H1 (cell line): ENCODE results near the gene TRIM38. TPM values are rescaled to one million over a fixed set of nuclear protein-coding genes. Genes with fewer than 3 reads are reported as not detected.

Experiments
- CTCF ChIA-PET: fragments of 300-600 bp; sonication (Branson Sonifier 250); formaldehyde crosslinking; loops from one replicate; lab custom pipeline; 2021; ENCODE audit not compliant: partially characterized antibody; lab: Charles Lee
- POLR2A ChIA-PET: fragments of 300-600 bp; sonication (Branson Sonifier 250); formaldehyde crosslinking; loops from one replicate; lab custom pipeline; 2021; ENCODE audit warnings: inconsistent platforms; ENCODE audit not compliant: partially characterized antibody; lab: Charles Lee
- DNase-seq, 2 experiments: peaks; one replicate each; pipeline versions ENCODE4 v3.0.0 to v3.0.0-alpha.2; 2010 to 2022; ENCODE audit warnings: low spot score in 2 of 2, low read depth in 1 of 2, mixed read lengths in 1 of 2
- FAIRE-seq: peaks from 2 replicates; lab custom pipeline; 2011; peaks lifted over from hg19 to GRCh38; lab: Jason Lieb, UNC
- H2AFZ ChIP-seq: 2 replicates; pipeline ENCODE4 v1.8.1; 2012; ENCODE audit warnings: low read length, inconsistent platforms
- H2AK5ac ChIP-seq: 2 replicates; pipeline ENCODE4 v1.6.1; 2013; ENCODE audit warnings: low read depth, low read length
- H2BK120ac ChIP-seq: replicated peaks from 2 replicates; pipeline ENCODE3; 2013; ENCODE audit warnings: low read depth, low read length, inconsistent platforms
- H2BK12ac ChIP-seq: 2 replicates; pipeline ENCODE4 v1.6.1; 2013; ENCODE audit warnings: low read depth, low read length
- H2BK15ac ChIP-seq: 2 replicates; pipeline ENCODE4 v1.6.1; 2013; ENCODE audit warnings: low read length
- H2BK20ac ChIP-seq: 2 replicates; pipeline ENCODE4 v1.6.1; 2013; ENCODE audit warnings: low read length
- H2BK5ac ChIP-seq: 2 replicates; pipeline ENCODE4 v1.6.1; 2013; ENCODE audit warnings: low read depth, low read length
- H3K14ac ChIP-seq: 2 replicates; pipeline ENCODE4 v1.6.1; 2013; ENCODE audit warnings: inconsistent platforms; ENCODE audit not compliant: insufficient read length
- H3K18ac ChIP-seq: 2 replicates; pipeline ENCODE4 v1.6.1; 2013; ENCODE audit warnings: low read length; ENCODE audit errors: extremely low read depth
- H3K23ac ChIP-seq: 2 replicates; pipeline ENCODE4 v1.6.1; 2013; ENCODE audit warnings: inconsistent platforms; ENCODE audit not compliant: insufficient read length
- H3K23me2 ChIP-seq: 2 replicates; pipeline ENCODE4 v1.6.1; 2013; ENCODE audit warnings: low read depth, low read length
- H3K27ac ChIP-seq: 2 replicates; pipeline ENCODE4 v1.6.1; 2011; ENCODE audit warnings: low read depth, low read length, inconsistent platforms
- H3K27me3 ChIP-seq, 4 experiments: replicated peaks in 1 of 4; 1 replicate in 1 of 4; 2 replicates in 3 of 4; pipeline versions ENCODE4 v1.6.1 to v1.8.1; 2011 to 2013; ENCODE audit warnings: low read length in 3 of 4, mild to moderate bottlenecking in 3 of 4, inconsistent platforms in 2 of 4, mixed read lengths in 2 of 4, moderate library complexity in 1 of 4; ENCODE audit not compliant: control insufficient read depth in 3 of 4, insufficient read depth in 3 of 4; ENCODE audit errors: extremely low read depth in 1 of 4
- H3K36me3 ChIP-seq, 4 experiments: 2 replicates each; pipeline versions ENCODE4 v1.6.1 to v1.8.1; 2011 to 2013; ENCODE audit warnings: mild to moderate bottlenecking in 4 of 4, low read length in 3 of 4, moderate library complexity in 2 of 4, control low read depth in 1 of 4, inconsistent platforms in 1 of 4; ENCODE audit not compliant: insufficient read depth in 4 of 4, control insufficient read depth in 2 of 4
- H3K4ac ChIP-seq: replicated peaks from 2 replicates; pipeline ENCODE3; 2013; ENCODE audit warnings: low read length, low read depth, mixed read lengths, inconsistent platforms; ENCODE audit not compliant: insufficient read length
- H3K4me1 ChIP-seq, 4 experiments: replicated peaks in 1 of 4; 1 replicate in 1 of 4; 2 replicates in 3 of 4; pipeline versions ENCODE4 v1.6.1 to v1.8.1; 2011 to 2013; ENCODE audit warnings: low read length in 3 of 4, inconsistent platforms in 2 of 4, mixed read lengths in 1 of 4; ENCODE audit not compliant: insufficient read depth in 4 of 4, control insufficient read depth in 3 of 4
- H3K4me2 ChIP-seq, 2 experiments: 2 replicates each; pipeline versions ENCODE4 v1.6.1 to v1.8.1; 2011 to 2013; ENCODE audit warnings: low read depth in 2 of 2, low read length in 2 of 2, control low read depth in 1 of 2, inconsistent platforms in 1 of 2, mild to moderate bottlenecking in 1 of 2; ENCODE audit not compliant: insufficient read depth in 1 of 2
- H3K4me3 ChIP-seq, 4 experiments: fragments of 200-600, 300-600 bp in 1 of 4; sonication (generic), shearing (Covaris generic), sonication (Bioruptor Twin) in 1 of 4; 2 replicates each; pipeline versions ENCODE4 v1.5.1 to v1.8.1; 2011 to 2016; ENCODE audit warnings: low read length in 4 of 4, low read depth in 3 of 4, control low read depth in 2 of 4, inconsistent platforms in 2 of 4, mild to moderate bottlenecking in 2 of 4, mixed read lengths in 1 of 4, moderate library complexity in 1 of 4; ENCODE audit not compliant: insufficient read depth in 2 of 4; ENCODE audit errors: extremely low read depth in 1 of 4
- H3K56ac ChIP-seq: replicated peaks from 2 replicates; pipeline ENCODE3; 2013; ENCODE audit warnings: low read depth, mild to moderate bottlenecking, mixed read lengths, low read length, inconsistent platforms; ENCODE audit not compliant: insufficient read length
- H3K79me1 ChIP-seq: 2 replicates; pipeline ENCODE4 v1.6.1; 2013; ENCODE audit warnings: low read depth, low read length, control low read depth
- H3K79me2 ChIP-seq, 2 experiments: 2 replicates each; pipeline versions ENCODE4 v1.6.1 to v1.8.1; 2012 to 2013; ENCODE audit warnings: low read length in 2 of 2, mild to moderate bottlenecking in 2 of 2, inconsistent platforms in 1 of 2; ENCODE audit not compliant: insufficient read depth in 2 of 2, control insufficient read depth in 1 of 2
- H3K9ac ChIP-seq, 4 experiments: replicated peaks in 1 of 4; 1 replicate in 1 of 4; 2 replicates in 3 of 4; pipeline versions ENCODE4 v1.6.1 to v1.8.1; 2011 to 2013; ENCODE audit warnings: low read depth in 3 of 4, low read length in 3 of 4, control low read depth in 2 of 4, mild to moderate bottlenecking in 2 of 4, moderate library complexity in 2 of 4, inconsistent platforms in 1 of 4; ENCODE audit errors: extremely low read depth in 1 of 4
- H3K9me3 ChIP-seq, 2 experiments: 2 replicates each; pipeline versions ENCODE4 v1.6.1 to v1.8.1; 2012 to 2013; ENCODE audit warnings: mild to moderate bottlenecking in 2 of 2, moderate library complexity in 2 of 2, control low read depth in 1 of 2, inconsistent platforms in 1 of 2, low read depth in 1 of 2, low read length in 1 of 2, mixed read lengths in 1 of 2; ENCODE audit not compliant: insufficient read depth in 2 of 2
- H4K20me1 ChIP-seq, 2 experiments: replicated peaks in 1 of 2; 2 replicates each; pipeline versions ENCODE3 to v1.8.1; 2011 to 2013; ENCODE audit warnings: inconsistent platforms in 2 of 2, low read length in 2 of 2, mild to moderate bottlenecking in 1 of 2; ENCODE audit not compliant: insufficient read depth in 2 of 2, control insufficient read depth in 1 of 2
- H4K5ac ChIP-seq: 2 replicates; pipeline ENCODE4 v1.6.1; 2013; ENCODE audit warnings: low read length, low read depth, mixed read lengths, inconsistent platforms; ENCODE audit not compliant: insufficient read length
- H4K8ac ChIP-seq: 2 replicates; pipeline ENCODE4 v1.8.0; 2013; ENCODE audit warnings: mild to moderate bottlenecking, moderate library complexity, low read length, inconsistent platforms; ENCODE audit not compliant: insufficient read depth; ENCODE audit errors: extremely low read depth
- H4K91ac ChIP-seq: replicated peaks from 2 replicates; pipeline ENCODE3; 2013; ENCODE audit warnings: low read length, mixed read lengths, inconsistent platforms; ENCODE audit not compliant: insufficient read length
- BCL11A ChIP-seq, 2 experiments: IDR thresholded peaks; one replicate each; pipeline ENCODE4 v1.6.1; 2011; ENCODE audit warnings: low read depth in 2 of 2, low read length in 2 of 2, mild to moderate bottlenecking in 2 of 2
- POLR2AphosphoS5 ChIP-seq: IDR thresholded peaks from 2 replicates; pipeline ENCODE4 v1.6.1; 2011; ENCODE audit warnings: low read depth, low read length
- RAD21 ChIP-seq, 2 experiments: IDR thresholded peaks in 1 of 2; conservative IDR thresholded peaks in 1 of 2; 2 replicates each; pipeline ENCODE4 v1.6.1; 2011; ENCODE audit warnings: low read depth in 2 of 2, low read length in 2 of 2, improper control_type of control experiment in 1 of 2, inconsistent platforms in 1 of 2, mild to moderate bottlenecking in 1 of 2, moderate library complexity in 1 of 2
- RXRA ChIP-seq: IDR thresholded peaks from 2 replicates; pipeline ENCODE4 v1.6.1; 2011; ENCODE audit warnings: low read depth, mild to moderate bottlenecking, low read length, moderate library complexity; ENCODE audit not compliant: insufficient read depth
- WGBS, 2 experiments: shearing (Covaris generic) in 1 of 2; methylation state at CpG; one replicate each; pipeline versions ENCODE4 v1.1.6 to v1.1.7; 2013 to 2015; ENCODE audit warnings: low lambda C conversion rate in 2 of 2, mixed read lengths in 2 of 2, inconsistent platforms in 1 of 2, low coverage in 1 of 2, missing lambda C conversion rate in 1 of 2; ENCODE audit not compliant: insufficient replicate concordance in 2 of 2, insufficient coverage in 1 of 2, insufficient read length in 1 of 2; ENCODE audit errors: extremely low coverage in 1 of 2, missing lambda C conversion rate in 1 of 2; 5-methylcytosine and 5-hydroxymethylcytosine counted together
- polyA plus RNA-seq, 7 experiments: library from polyadenylated mRNA; depleted of rRNA in 3 of 7; stranded (reverse) in 5 of 7; unstranded in 2 of 7; fragments of >200 nt in 5 of 7; fragments of 200-250 nt in 2 of 7; gene quantifications; 1 replicate in 5 of 7; 2 replicates in 1 of 7; 4 replicates in 1 of 7; pipeline versions ENCODE4 v1.2.1 to v1.2.3, GENCODE V29; 2011 to 2013; ENCODE audit warnings: missing spikeins in 2 of 7, mixed read lengths in 2 of 7
- total RNA-seq: library from RNA; stranded (reverse); fragmentation: NEBNext Ultra II Directional; extraction: Animal tissue kit (Norgen Biotek cat#: 25700); gene quantifications from 2 replicates; pipeline ENCODE4 v1.2.1, GENCODE V29; 2021
- TF ChIP-seq, protein P1 (sequence below): IDR thresholded peaks from 2 replicates; pipeline ENCODE4 v1.6.1; 2011; ENCODE audit warnings: low read depth, mild to moderate bottlenecking, low read length; ENCODE audit not compliant: insufficient read depth

The TRIM38 gene
- total and polyA plus RNA-seq, 2 of the 8 experiments (the other 6 are each of a cell fraction or from before 2014, with no cell fraction given): 0.43 to 0.56 TPM

DNA sequence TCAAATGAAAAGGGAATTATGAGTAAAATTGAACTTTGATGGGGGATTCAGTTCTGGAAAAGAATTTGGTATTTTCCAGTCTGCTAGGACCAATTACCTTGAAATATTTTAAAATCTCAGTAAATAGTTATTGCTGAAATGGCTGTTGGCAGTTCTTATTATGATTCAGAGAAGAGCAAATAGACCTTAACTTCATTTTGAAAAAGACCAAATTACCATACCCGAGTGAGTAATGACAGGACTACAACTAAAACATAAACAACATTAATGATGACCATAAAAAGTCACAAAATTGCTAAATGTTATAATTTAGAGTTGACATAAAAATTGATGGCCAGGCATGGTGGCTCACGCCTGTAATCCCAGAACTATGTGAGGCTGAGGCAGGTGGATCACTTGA is 21.7 kb downstream of the TRIM38 start:
- TF ChIP-seq, protein P1, sequence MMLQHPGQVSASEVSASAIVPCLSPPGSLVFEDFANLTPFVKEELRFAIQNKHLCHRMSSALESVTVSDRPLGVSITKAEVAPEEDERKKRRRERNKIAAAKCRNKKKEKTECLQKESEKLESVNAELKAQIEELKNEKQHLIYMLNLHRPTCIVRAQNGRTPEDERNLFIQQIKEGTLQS: no peak
- no peak for TF ChIP-seq POLR2AphosphoS5
- TF ChIP-seq RAD21 (IDR thresholded peaks at IDR 0.05 in 1 of 2, conservative IDR thresholded peaks at IDR 0.05 in 1 of 2; ENCODE audit: low read depth in 2 of 2, low read length in 2 of 2): no peak
- no peak for TF ChIP-seq BCL11A (IDR thresholded peaks at IDR 0.05; ENCODE audit: low read depth in 2 of 2, low read length in 2 of 2)
- no peak for TF ChIP-seq RXRA
- TF ChIP-seq, all 59 proteins: peak for 0
- H4K20me1 ChIP-seq: no peaks in the 10 kb centered on the region

More for the DNA sequence above, 21.7 kb downstream of the TRIM38 start:
- Histone ChIP-seq H3K79me1 (no peaks in the 10 kb centered on the region), H3K4me3 (no peak overlapping the region), H2BK5ac (no peak overlapping the region), H3K9ac (no peak overlapping the region), H3K4me1 (peaks cover 0 to 5% (median 2%) of the 10 kb centered on the region in 4 experiments; a peak in 2 of 7 replicates), H3K79me2 (no peaks in the 10 kb centered on the region), H2AFZ (no peak overlapping the region), H3K4me2 (no peak overlapping the region), H4K91ac (no peak overlapping the region), H4K5ac (no peak overlapping the region), H3K36me3 (no peaks in the 10 kb centered on the region), H3K27me3 (no peaks in the 10 kb centered on the region), H3K18ac (no peak overlapping the region), H4K8ac (no peak overlapping the region), H3K56ac (no peak overlapping the region), H2BK20ac (no peak overlapping the region), H2BK15ac (no peak overlapping the region), H3K9me3 (no peaks in the 10 kb centered on the region), H3K23me2 (no peaks in the 10 kb centered on the region), H3K27ac (no peak overlapping the region), H2AK5ac (no peak overlapping the region), H2BK120ac (no peak overlapping the region), H3K4ac (no peak overlapping the region), H2BK12ac (no peak overlapping the region), H3K23ac (no peak overlapping the region), H3K14ac (no peak overlapping the region)
- 86% methylated on average over 2 of the region's 2 CpGs; no CpG with 5 or more reads in 1 of the 2 experiments for WGBS, 2 experiments
- POLR2A ChIA-PET: no interaction called here
- FAIRE-seq (no peak), DNase-seq (no peak)
- CTCF ChIA-PET: no interaction called here
